22Rv1 (cell line): ENCODE measurements around the gene SPATA17.

Experiments used
- ZFX ChIP-seq: fragments of 450-650 bp; IDR thresholded peaks from 2 replicates; pipeline ENCODE4 v1.6.1; 2017; ENCODE audit warnings: antibody characterized with exemption, borderline replicate concordance
- TF ChIP-seq, protein P1 (sequence below): fragments of 450-650 bp; IDR thresholded peaks from 2 replicates; pipeline ENCODE4 v1.5.1; 2017; ENCODE audit warnings: mild to moderate bottlenecking

DNA sequence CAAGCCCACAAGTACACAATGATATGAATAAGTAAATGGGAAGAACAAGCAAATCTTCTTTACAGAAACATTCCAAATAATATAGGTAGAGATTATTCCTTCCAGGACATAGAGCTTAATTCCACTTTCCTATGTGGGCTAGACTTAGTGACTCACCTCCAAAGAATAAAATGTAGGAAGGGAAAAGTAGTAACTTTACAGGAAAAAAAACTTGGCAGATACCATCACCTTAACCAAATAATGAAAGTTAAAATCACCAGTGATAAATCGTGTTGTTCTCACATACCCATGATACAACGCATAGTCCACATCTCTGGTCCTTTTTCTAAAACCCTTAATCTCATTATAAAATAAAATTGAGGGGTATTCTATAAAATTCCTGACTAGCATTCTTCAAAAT, 260.8 kb downstream of the SPATA17 start:
- TF ChIP-seq, protein P1, sequence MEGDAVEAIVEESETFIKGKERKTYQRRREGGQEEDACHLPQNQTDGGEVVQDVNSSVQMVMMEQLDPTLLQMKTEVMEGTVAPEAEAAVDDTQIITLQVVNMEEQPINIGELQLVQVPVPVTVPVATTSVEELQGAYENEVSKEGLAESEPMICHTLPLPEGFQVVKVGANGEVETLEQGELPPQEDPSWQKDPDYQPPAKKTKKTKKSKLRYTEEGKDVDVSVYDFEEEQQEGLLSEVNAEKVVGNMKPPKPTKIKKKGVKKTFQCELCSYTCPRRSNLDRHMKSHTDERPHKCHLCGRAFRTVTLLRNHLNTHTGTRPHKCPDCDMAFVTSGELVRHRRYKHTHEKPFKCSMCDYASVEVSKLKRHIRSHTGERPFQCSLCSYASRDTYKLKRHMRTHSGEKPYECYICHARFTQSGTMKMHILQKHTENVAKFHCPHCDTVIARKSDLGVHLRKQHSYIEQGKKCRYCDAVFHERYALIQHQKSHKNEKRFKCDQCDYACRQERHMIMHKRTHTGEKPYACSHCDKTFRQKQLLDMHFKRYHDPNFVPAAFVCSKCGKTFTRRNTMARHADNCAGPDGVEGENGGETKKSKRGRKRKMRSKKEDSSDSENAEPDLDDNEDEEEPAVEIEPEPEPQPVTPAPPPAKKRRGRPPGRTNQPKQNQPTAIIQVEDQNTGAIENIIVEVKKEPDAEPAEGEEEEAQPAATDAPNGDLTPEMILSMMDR: no peak
- no peak for TF ChIP-seq ZFX
